ENCODE data around the gene ASB16. TPM values are rescaled to one million over a fixed set of nuclear protein-coding genes. Genes with fewer than 3 reads are reported as not detected.

ASB16 gene
- total and polyA plus RNA-seq, 4 donors = 0.88 to 2.1 (median 1.4) TPM

- ATAC-seq (ENCODE audit: low FRiP score) = no peak
- peaks cover 5 to 9% of the 10 kb centered on the region in 2 donors for H3K36me3 ChIP-seq (ENCODE audit: control insufficient read depth in 1 of 2, insufficient read depth in 2 of 2, low read length in 1 of 2)
- intact Hi-C loops (cut with DNase I) = loop anchor here in 1 of 2 donors (10.0 kb wide), 1 partner anchor 288 kb away; the partner anchor contains the start of gene GPATCH8
Measured at GRCh38 chr17:44216694-44217093, 46.2 kb downstream of the ASB16 start.

GRCh38 chr17:44217738-44218343, 47.3 kb downstream of the ASB16 start:
- DNase-seq (no peak), ATAC-seq (ENCODE audit: low FRiP score) (no peak)
- H3K36me3 ChIP-seq (ENCODE audit: control insufficient read depth in 1 of 2, insufficient read depth in 2 of 2, low read length in 1 of 2) = peaks cover 5 to 9% of the 10 kb centered on the region in 2 donors
- no peaks in the 10 kb centered on the region for H3K27me3 ChIP-seq (ENCODE audit: control insufficient read depth in 1 of 2, insufficient read depth in 2 of 2, low read length in 1 of 2)
- H3K27ac ChIP-seq (ENCODE audit: low read depth in 1 of 2, low read length in 2 of 2) = no peak overlapping the region
- no peaks in the 10 kb centered on the region for H3K9me3 ChIP-seq (ENCODE audit: control insufficient read depth, low read length)
- H3K4me1 ChIP-seq (ENCODE audit: control insufficient read depth in 1 of 2, insufficient read depth in 2 of 2, low read length in 2 of 2) = peaks cover 0 to 2% of the 10 kb centered on the region in 2 donors
- intact Hi-C loops (cut with DNase I) = loop anchor here (2.0 to 10.0 kb wide), 3 partner anchors 17 to 287 kb away; partner anchors contain the start of gene GPATCH8 (in 1 of the 2)
- H3K4me3 ChIP-seq (ENCODE audit: low read length in 2 of 2) = peak overlapping the region in 1 of 2 donors; percentile 12
- WGBS, 2 donors = 6 to 7% methylated on average over 10 of the region's 10 CpGs

More at GRCh38 chr17:44216694-44217093, 46.2 kb downstream of the ASB16 start:
- no peak for DNase-seq
- Histone ChIP-seq H3K27ac (ENCODE audit: low read depth in 1 of 2, low read length in 2 of 2) (no peak overlapping the region), H3K27me3 (ENCODE audit: control insufficient read depth in 1 of 2, insufficient read depth in 2 of 2, low read length in 1 of 2) (no peaks in the 10 kb centered on the region), H3K4me3 (ENCODE audit: low read length in 2 of 2) (no peak overlapping the region), H3K4me1 (ENCODE audit: control insufficient read depth in 1 of 2, insufficient read depth in 2 of 2, low read length in 2 of 2) (no peaks in the 10 kb centered on the region), H3K9me3 (ENCODE audit: control insufficient read depth, low read length) (no peaks in the 10 kb centered on the region)
- 67 to 68% methylated on average over 5 of the region's 5 CpGs for WGBS, 2 donors

GRCh38 chr17:44218344-44219107, 48.0 kb downstream of the ASB16 start:
- peaks cover 0 to 2% of the 10 kb centered on the region in 2 donors for H3K4me1 ChIP-seq (ENCODE audit: control insufficient read depth in 1 of 2, insufficient read depth in 2 of 2, low read length in 2 of 2)
- H3K4me3 ChIP-seq (ENCODE audit: low read length in 2 of 2) = peak overlapping the region; percentile 90 to 98
- ATAC-seq (ENCODE audit: low FRiP score) = peak; percentile 89
- peaks cover 5 to 9% of the 10 kb centered on the region in 2 donors for H3K36me3 ChIP-seq (ENCODE audit: control insufficient read depth in 1 of 2, insufficient read depth in 2 of 2, low read length in 1 of 2)
- H3K9me3 ChIP-seq (ENCODE audit: control insufficient read depth, low read length) = no peaks in the 10 kb centered on the region
- intact Hi-C loops (cut with DNase I) = loop anchor here (1.0 to 10.0 kb wide), 4 partner anchors 18 to 286 kb away; partner anchors contain the start of gene GPATCH8 (in 1 of the 2)
- WGBS, 2 donors = 0 to 1% methylated on average over 18 to 85 of the region's 89 CpGs
- no peaks in the 10 kb centered on the region for H3K27me3 ChIP-seq (ENCODE audit: control insufficient read depth in 1 of 2, insufficient read depth in 2 of 2, low read length in 1 of 2)
- peak overlapping the region; percentile 90 to 99 for H3K27ac ChIP-seq (ENCODE audit: low read depth in 1 of 2, low read length in 2 of 2)
- DNase-seq = peak; percentile 92 to 96

- Histone ChIP-seq H3K27ac (ENCODE audit: low read depth in 1 of 2, low read length in 2 of 2) (peak overlapping the region; percentile 90 to 99), H3K9me3 (ENCODE audit: control insufficient read depth, low read length) (no peaks in the 10 kb centered on the region), H3K27me3 (ENCODE audit: control insufficient read depth in 1 of 2, insufficient read depth in 2 of 2, low read length in 1 of 2) (no peaks in the 10 kb centered on the region), H3K36me3 (ENCODE audit: control insufficient read depth in 1 of 2, insufficient read depth in 2 of 2, low read length in 1 of 2) (peaks cover 5 to 9% of the 10 kb centered on the region in 2 donors), H3K4me3 (ENCODE audit: low read length in 2 of 2) (peak overlapping the region; percentile 90 to 98), H3K4me1 (ENCODE audit: control insufficient read depth in 1 of 2, insufficient read depth in 2 of 2, low read length in 2 of 2) (peaks cover 0 to 2% of the 10 kb centered on the region in 2 donors)
- WGBS, 2 donors = 1% methylated on average over 54 to 73 of the region's 73 CpGs
- intact Hi-C loops (cut with DNase I) = loop anchor here (1.0 to 10.0 kb wide), 4 partner anchors 18 to 286 kb away; partner anchors contain the start of gene GPATCH8 (in 1 of the 2)
- DNase-seq = peak; percentile 77 to 89
- ATAC-seq (ENCODE audit: low FRiP score) = peak; percentile 42
Measured at GRCh38 chr17:44219108-44219615, 48.7 kb downstream of the ASB16 start.

- Histone ChIP-seq H3K36me3 (ENCODE audit: control insufficient read depth in 1 of 2, insufficient read depth in 2 of 2, low read length in 1 of 2) (peaks cover 5 to 7% of the 10 kb centered on the region in 2 donors), H3K9me3 (ENCODE audit: control insufficient read depth, low read length) (no peaks in the 10 kb centered on the region), H3K27ac (ENCODE audit: low read depth in 1 of 2, low read length in 2 of 2) (peak within 1 kb of the TSS; percentile 94 to 99), H3K4me1 (ENCODE audit: control insufficient read depth in 1 of 2, insufficient read depth in 2 of 2, low read length in 2 of 2) (peaks cover 0 to 2% of the 10 kb centered on the region in 2 donors), H3K27me3 (ENCODE audit: control insufficient read depth in 1 of 2, insufficient read depth in 2 of 2, low read length in 1 of 2) (no peaks in the 10 kb centered on the region), H3K4me3 (ENCODE audit: low read length in 2 of 2) (peak within 1 kb of the TSS; percentile 90 to 98)
- peak; percentile 16 for ATAC-seq (ENCODE audit: low FRiP score)
- WGBS, 2 donors = 0 to 1% methylated on average over 32 to 76 of the region's 76 CpGs
- intact Hi-C loops (cut with DNase I) = loop anchor here (1.0 to 10.0 kb wide), 4 partner anchors 19 to 285 kb away; partner anchors contain the start of gene GPATCH8 (in 1 of the 2)
- DNase-seq = peak; percentile 86
Measured at GRCh38 chr17:44219616-44220212, 49.2 kb downstream of the ASB16 start, which contains the start of gene UBTF. Gene UBTF (minus strand): TSS chr17:44219675. CDS start chr17:44218229, 1,446 bp downstream.

- Histone ChIP-seq H3K36me3 (ENCODE audit: control insufficient read depth in 1 of 2, insufficient read depth in 2 of 2, low read length in 1 of 2) (peaks cover 0 to 5% of the 10 kb centered on the region in 2 donors), H3K9me3 (ENCODE audit: control insufficient read depth, low read length) (no peaks in the 10 kb centered on the region), H3K4me1 (ENCODE audit: control insufficient read depth in 1 of 2, insufficient read depth in 2 of 2, low read length in 2 of 2) (peaks cover 0 to 2% of the 10 kb centered on the region in 2 donors), H3K27ac (ENCODE audit: low read depth in 1 of 2, low read length in 2 of 2) (peak overlapping the region; percentile 94 to 99), H3K4me3 (ENCODE audit: low read length in 2 of 2) (peak overlapping the region; percentile 90 to 98), H3K27me3 (ENCODE audit: control insufficient read depth in 1 of 2, insufficient read depth in 2 of 2, low read length in 1 of 2) (no peaks in the 10 kb centered on the region)
- 1% methylated on average over 92 to 108 of the region's 108 CpGs for WGBS, 2 donors
- ATAC-seq (ENCODE audit: low FRiP score) = peak; percentile 55
- DNase-seq = peak; percentile 67 to 82
- intact Hi-C loops (cut with DNase I) = no loop called here
Measured at GRCh38 chr17:44220213-44221083, 49.9 kb downstream of the ASB16 start.

- ATAC-seq (ENCODE audit: low FRiP score) (peak; percentile 63), DNase-seq (peak; percentile 85 to 90)
- H3K4me1 ChIP-seq (ENCODE audit: control insufficient read depth in 1 of 2, insufficient read depth in 2 of 2, low read length in 2 of 2) = peaks cover 0 to 2% of the 10 kb centered on the region in 2 donors
- no peaks in the 10 kb centered on the region for H3K27me3 ChIP-seq (ENCODE audit: control insufficient read depth in 1 of 2, insufficient read depth in 2 of 2, low read length in 1 of 2)
- peak overlapping the region; percentile 90 to 98 for H3K4me3 ChIP-seq (ENCODE audit: low read length in 2 of 2)
- WGBS, 2 donors = 0 to 1% methylated on average over 47 to 54 of the region's 54 CpGs
- H3K36me3 ChIP-seq (ENCODE audit: control insufficient read depth in 1 of 2, insufficient read depth in 2 of 2, low read length in 1 of 2) = peaks cover 0 to 2% of the 10 kb centered on the region in 2 donors
- H3K27ac ChIP-seq (ENCODE audit: low read depth in 1 of 2, low read length in 2 of 2) = peak overlapping the region; percentile 88 to 99
- no peaks in the 10 kb centered on the region for H3K9me3 ChIP-seq (ENCODE audit: control insufficient read depth, low read length)
- intact Hi-C loops (cut with DNase I) = no loop called here
Measured at GRCh38 chr17:44221084-44221861, 50.8 kb downstream of the ASB16 start.

All from aorta (tissue), 5 donors.